GM18861 (cell line): ENCODE results near the gene KRT86.
"Not testable (repeated sequence)": the region's sequence is repeated elsewhere in the genome, so short reads cannot be mapped to it uniquely, and the experiment has no call there.

Experiments
- ATAC-seq: cut with Tn5 transposase; IDR thresholded peaks from one replicate; pipeline ENCODE4 v1.9.1; 2021; ENCODE audit not compliant: unreplicated experiment

Gene KRT86

GRCh38 chr12:52332381-52332780 is 57.9 kb downstream of the KRT86 start:
- ATAC-seq: no peak

- no peak for ATAC-seq
Observed at GRCh38 chr12:52333321-52333720, 58.9 kb downstream of the KRT86 start.

GRCh38 chr12:52334185-52334584 is 59.7 kb downstream of the KRT86 start:
- no peak for ATAC-seq

GRCh38 chr12:52335598-52336262 is 61.3 kb downstream of the KRT86 start:
- no peak for ATAC-seq

GRCh38 chr12:52336641-52337040 is 62.2 kb downstream of the KRT86 start:
- ATAC-seq: no peak

GRCh38 chr12:52337054-52337453 is 62.6 kb downstream of the KRT86 start:
- ATAC-seq: no peak

- no peak for ATAC-seq
Observed at GRCh38 chr12:52338241-52338960, 64.0 kb downstream of the KRT86 start.

GRCh38 chr12:52341066-52341580 is 66.7 kb downstream of the KRT86 start:
- ATAC-seq: no peak

GRCh38 chr12:52342781-52343490 is 68.5 kb downstream of the KRT86 start:
- ATAC-seq: no peak

GRCh38 chr12:52343550-52343949 is 69.1 kb downstream of the KRT86 start:
- no peak for ATAC-seq

- no peak for ATAC-seq
Observed at GRCh38 chr12:52344111-52344510, 69.7 kb downstream of the KRT86 start.

GRCh38 chr12:52345041-52345440 is 70.6 kb downstream of the KRT86 start:
- ATAC-seq: not testable (repeated sequence)

GRCh38 chr12:52346593-52346992 is 72.1 kb downstream of the KRT86 start:
- peak; percentile 64 for ATAC-seq

GRCh38 chr12:52347016-52347415 is 72.6 kb downstream of the KRT86 start:
- no peak for ATAC-seq

- no peak for ATAC-seq
Observed at GRCh38 chr12:52347551-52348510, 73.4 kb downstream of the KRT86 start.

- no peak for ATAC-seq
Observed at GRCh38 chr12:52349196-52349595, 74.8 kb downstream of the KRT86 start.

GRCh38 chr12:52350021-52350620 is 75.7 kb downstream of the KRT86 start:
- no peak for ATAC-seq

GRCh38 chr12:52350786-52351185 is 76.3 kb downstream of the KRT86 start:
- ATAC-seq: no peak

GRCh38 chr12:52351196-52352059 is 77.0 kb downstream of the KRT86 start:
- ATAC-seq: no peak
